ENCODE data around the gene FGF4.

DNA sequence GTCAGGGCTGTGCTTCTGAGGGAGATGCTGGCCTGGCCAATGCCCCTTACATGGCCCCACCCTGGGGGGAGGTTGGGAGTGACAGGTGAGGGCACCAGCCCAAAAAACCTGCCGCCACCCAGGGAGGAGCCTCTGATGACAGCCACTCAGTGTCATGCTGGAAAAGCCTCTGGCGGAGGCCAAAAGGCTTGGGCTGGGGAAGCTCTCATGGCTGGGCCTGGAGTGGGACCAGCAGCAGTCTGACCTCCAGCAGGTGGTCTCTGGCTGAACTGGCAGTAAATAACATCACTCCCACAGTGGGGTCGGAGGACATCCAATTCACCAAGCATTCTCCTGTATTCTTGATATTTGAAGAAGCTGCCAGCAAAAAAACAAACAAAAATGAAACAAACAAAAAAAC is 24.0 kb upstream of the FGF4 start:
- TF ChIP-seq, protein P1, sequence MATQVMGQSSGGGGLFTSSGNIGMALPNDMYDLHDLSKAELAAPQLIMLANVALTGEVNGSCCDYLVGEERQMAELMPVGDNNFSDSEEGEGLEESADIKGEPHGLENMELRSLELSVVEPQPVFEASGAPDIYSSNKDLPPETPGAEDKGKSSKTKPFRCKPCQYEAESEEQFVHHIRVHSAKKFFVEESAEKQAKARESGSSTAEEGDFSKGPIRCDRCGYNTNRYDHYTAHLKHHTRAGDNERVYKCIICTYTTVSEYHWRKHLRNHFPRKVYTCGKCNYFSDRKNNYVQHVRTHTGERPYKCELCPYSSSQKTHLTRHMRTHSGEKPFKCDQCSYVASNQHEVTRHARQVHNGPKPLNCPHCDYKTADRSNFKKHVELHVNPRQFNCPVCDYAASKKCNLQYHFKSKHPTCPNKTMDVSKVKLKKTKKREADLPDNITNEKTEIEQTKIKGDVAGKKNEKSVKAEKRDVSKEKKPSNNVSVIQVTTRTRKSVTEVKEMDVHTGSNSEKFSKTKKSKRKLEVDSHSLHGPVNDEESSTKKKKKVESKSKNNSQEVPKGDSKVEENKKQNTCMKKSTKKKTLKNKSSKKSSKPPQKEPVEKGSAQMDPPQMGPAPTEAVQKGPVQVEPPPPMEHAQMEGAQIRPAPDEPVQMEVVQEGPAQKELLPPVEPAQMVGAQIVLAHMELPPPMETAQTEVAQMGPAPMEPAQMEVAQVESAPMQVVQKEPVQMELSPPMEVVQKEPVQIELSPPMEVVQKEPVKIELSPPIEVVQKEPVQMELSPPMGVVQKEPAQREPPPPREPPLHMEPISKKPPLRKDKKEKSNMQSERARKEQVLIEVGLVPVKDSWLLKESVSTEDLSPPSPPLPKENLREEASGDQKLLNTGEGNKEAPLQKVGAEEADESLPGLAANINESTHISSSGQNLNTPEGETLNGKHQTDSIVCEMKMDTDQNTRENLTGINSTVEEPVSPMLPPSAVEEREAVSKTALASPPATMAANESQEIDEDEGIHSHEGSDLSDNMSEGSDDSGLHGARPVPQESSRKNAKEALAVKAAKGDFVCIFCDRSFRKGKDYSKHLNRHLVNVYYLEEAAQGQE (IDR thresholded peaks at IDR 0.05; ENCODE audit: low read depth, low read length) = no peak
- TF ChIP-seq, protein P2, sequence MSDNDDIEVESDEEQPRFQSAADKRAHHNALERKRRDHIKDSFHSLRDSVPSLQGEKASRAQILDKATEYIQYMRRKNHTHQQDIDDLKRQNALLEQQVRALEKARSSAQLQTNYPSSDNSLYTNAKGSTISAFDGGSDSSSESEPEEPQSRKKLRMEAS (IDR thresholded peaks at IDR 0.05; ENCODE audit: low read depth, low read length) = no peak
- TF ChIP-seq, protein P3, sequence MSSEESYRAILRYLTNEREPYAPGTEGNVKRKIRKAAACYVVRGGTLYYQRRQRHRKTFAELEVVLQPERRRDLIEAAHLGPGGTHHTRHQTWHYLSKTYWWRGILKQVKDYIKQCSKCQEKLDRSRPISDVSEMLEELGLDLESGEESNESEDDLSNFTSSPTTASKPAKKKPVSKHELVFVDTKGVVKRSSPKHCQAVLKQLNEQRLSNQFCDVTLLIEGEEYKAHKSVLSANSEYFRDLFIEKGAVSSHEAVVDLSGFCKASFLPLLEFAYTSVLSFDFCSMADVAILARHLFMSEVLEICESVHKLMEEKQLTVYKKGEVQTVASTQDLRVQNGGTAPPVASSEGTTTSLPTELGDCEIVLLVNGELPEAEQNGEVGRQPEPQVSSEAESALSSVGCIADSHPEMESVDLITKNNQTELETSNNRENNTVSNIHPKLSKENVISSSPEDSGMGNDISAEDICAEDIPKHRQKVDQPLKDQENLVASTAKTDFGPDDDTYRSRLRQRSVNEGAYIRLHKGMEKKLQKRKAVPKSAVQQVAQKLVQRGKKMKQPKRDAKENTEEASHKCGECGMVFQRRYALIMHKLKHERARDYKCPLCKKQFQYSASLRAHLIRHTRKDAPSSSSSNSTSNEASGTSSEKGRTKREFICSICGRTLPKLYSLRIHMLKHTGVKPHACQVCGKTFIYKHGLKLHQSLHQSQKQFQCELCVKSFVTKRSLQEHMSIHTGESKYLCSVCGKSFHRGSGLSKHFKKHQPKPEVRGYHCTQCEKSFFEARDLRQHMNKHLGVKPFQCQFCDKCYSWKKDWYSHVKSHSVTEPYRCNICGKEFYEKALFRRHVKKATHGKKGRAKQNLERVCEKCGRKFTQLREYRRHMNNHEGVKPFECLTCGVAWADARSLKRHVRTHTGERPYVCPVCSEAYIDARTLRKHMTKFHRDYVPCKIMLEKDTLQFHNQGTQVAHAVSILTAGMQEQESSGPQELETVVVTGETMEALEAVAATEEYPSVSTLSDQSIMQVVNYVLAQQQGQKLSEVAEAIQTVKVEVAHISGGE (CRISPR knock-in tag; IDR thresholded peaks at IDR 0.05) = no peak
- no peak for TF ChIP-seq EZH2 (IDR thresholded peaks at IDR 0.05; ENCODE audit: borderline replicate concordance, control insufficient read depth, low read depth, low read length)
- no peak for TF ChIP-seq RAD21 (IDR thresholded peaks at IDR 0.05; ENCODE audit: insufficient read depth, low read depth, low read length)
- TF ChIP-seq, protein P4, sequence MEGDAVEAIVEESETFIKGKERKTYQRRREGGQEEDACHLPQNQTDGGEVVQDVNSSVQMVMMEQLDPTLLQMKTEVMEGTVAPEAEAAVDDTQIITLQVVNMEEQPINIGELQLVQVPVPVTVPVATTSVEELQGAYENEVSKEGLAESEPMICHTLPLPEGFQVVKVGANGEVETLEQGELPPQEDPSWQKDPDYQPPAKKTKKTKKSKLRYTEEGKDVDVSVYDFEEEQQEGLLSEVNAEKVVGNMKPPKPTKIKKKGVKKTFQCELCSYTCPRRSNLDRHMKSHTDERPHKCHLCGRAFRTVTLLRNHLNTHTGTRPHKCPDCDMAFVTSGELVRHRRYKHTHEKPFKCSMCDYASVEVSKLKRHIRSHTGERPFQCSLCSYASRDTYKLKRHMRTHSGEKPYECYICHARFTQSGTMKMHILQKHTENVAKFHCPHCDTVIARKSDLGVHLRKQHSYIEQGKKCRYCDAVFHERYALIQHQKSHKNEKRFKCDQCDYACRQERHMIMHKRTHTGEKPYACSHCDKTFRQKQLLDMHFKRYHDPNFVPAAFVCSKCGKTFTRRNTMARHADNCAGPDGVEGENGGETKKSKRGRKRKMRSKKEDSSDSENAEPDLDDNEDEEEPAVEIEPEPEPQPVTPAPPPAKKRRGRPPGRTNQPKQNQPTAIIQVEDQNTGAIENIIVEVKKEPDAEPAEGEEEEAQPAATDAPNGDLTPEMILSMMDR (IDR thresholded peaks at IDR 0.05 in 2 of 3, conservative IDR thresholded peaks at IDR 0.05 in 1 of 3; ENCODE audit: control insufficient read depth in 2 of 3, extremely low read depth in 1 of 3, insufficient read depth in 1 of 3, low read depth in 3 of 3, low read length in 3 of 3) = no peak
- no peak for TF ChIP-seq POLR2AphosphoS5 (IDR thresholded peaks at IDR 0.05; ENCODE audit: low read length)
- TF ChIP-seq, protein P5, sequence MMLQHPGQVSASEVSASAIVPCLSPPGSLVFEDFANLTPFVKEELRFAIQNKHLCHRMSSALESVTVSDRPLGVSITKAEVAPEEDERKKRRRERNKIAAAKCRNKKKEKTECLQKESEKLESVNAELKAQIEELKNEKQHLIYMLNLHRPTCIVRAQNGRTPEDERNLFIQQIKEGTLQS (IDR thresholded peaks at IDR 0.05; ENCODE audit: borderline replicate concordance, extremely low read depth, low read depth, low read length) = no peak
- no peak for TF ChIP-seq POLR2A (IDR thresholded peaks at IDR 0.05; ENCODE audit: low read depth, low read length)
- no peak for TF ChIP-seq FOXM1 (IDR thresholded peaks at IDR 0.05; ENCODE audit: low read depth, low read length)
- no peak for TF ChIP-seq FOXK2 (IDR thresholded peaks at IDR 0.05)
- no peak for TF ChIP-seq RBBP5 (conservative IDR thresholded peaks at IDR 0.05)

Measured in GM12878 (cell line).